Stimulated activated memory B cell treated with anti-CD40 and anti-IgM and Interleukin-4, amounts not matched to agents 10 μg/mL and 1 μg/mL and 100 μg/mL, for 72 hours (primary cell): ENCODE data around the gene ARL6IP6.

ENCODE experiments used
- ATAC-seq: fragments of 150-1000 bp; cut with Tn5 transposase; 2 replicates; pipeline ENCODE4 v1.10.0; 2021
- H3K27ac Mint-ChIP-seq: one replicate; pipeline ENCODE4 v1.8.0; 2022; ENCODE audit warnings: mild to moderate bottlenecking, mixed read lengths
- H3K27me3 Mint-ChIP-seq: one replicate; pipeline ENCODE4 v1.8.0; 2022; ENCODE audit warnings: mixed read lengths
- H3K36me3 Mint-ChIP-seq: one replicate; pipeline ENCODE4 v1.8.0; 2022; ENCODE audit warnings: mixed read lengths
- H3K4me1 Mint-ChIP-seq: one replicate; pipeline ENCODE4 v1.8.0; 2022; ENCODE audit warnings: mixed read lengths
- H3K4me3 Mint-ChIP-seq: one replicate; pipeline ENCODE4 v1.8.0; 2022; ENCODE audit warnings: mild to moderate bottlenecking, moderate library complexity, mixed read lengths
- H3K9me3 Mint-ChIP-seq: one replicate; pipeline ENCODE4 v1.8.0; 2022; ENCODE audit warnings: mixed read lengths

The ARL6IP6 gene

GRCh38 chr2:152718076-152718908, at the start of gene ARL6IP6:
Gene ARL6IP6, plus strand, starts transcription at chr2:152718620. Its CDS starts 5 bp downstream, at chr2:152718625.
- H3K4me3 Mint-ChIP-seq: peak within 1 kb of the TSS; percentile 89
- no peaks in the 10 kb centered on the region for H3K9me3 Mint-ChIP-seq
- peak within 1 kb of the TSS; percentile 96 for H3K27ac Mint-ChIP-seq
- H3K36me3 Mint-ChIP-seq: peaks cover 17% of the 10 kb centered on the region
- H3K4me1 Mint-ChIP-seq: peaks cover 36% of the 10 kb centered on the region
- no peaks in the 10 kb centered on the region for H3K27me3 Mint-ChIP-seq
- ATAC-seq: peak; percentile 85

DNA sequence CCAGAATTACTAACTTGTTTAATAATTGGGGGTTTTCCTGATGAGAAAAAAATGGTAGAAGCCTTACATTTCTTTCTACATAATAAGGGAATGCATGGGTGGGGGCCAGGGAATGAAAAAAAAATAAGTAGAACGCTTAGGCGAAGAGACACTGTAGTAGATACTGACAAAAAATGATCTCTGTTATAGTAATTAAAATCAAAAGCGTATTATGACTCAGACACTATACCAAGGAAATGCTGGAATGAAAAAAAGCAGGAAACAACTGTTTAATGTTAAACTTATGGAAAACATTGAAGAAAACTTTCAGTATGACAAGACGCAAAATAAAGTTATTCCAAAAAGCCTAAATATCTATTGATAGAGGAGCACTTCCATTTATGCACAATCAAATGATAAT, 44.1 kb upstream of the ARL6IP6 start:
- H3K36me3 Mint-ChIP-seq: peaks cover 40% of the 10 kb centered on the region
- no peaks in the 10 kb centered on the region for H3K4me1 Mint-ChIP-seq
- H3K27me3 Mint-ChIP-seq: no peaks in the 10 kb centered on the region
- no peak overlapping the region for H3K27ac Mint-ChIP-seq
- no peak for ATAC-seq
- H3K4me3 Mint-ChIP-seq: no peak overlapping the region
- no peaks in the 10 kb centered on the region for H3K9me3 Mint-ChIP-seq

- Mint-ChIP-seq H3K9me3 (no peaks in the 10 kb centered on the region), H3K27me3 (no peaks in the 10 kb centered on the region), H3K4me3 (no peak overlapping the region), H3K27ac (no peak overlapping the region), H3K4me1 (no peaks in the 10 kb centered on the region), H3K36me3 (peaks cover 46% of the 10 kb centered on the region)
- ATAC-seq: no peak
Measured at GRCh38 chr2:152676461-152676860, 42.0 kb upstream of the ARL6IP6 start.

GRCh38 chr2:152678808-152679207, 39.6 kb upstream of the ARL6IP6 start:
- H3K36me3 Mint-ChIP-seq: peaks cover 49% of the 10 kb centered on the region
- no peak for ATAC-seq
- H3K4me1 Mint-ChIP-seq: peaks cover 6% of the 10 kb centered on the region
- H3K4me3 Mint-ChIP-seq: no peak overlapping the region
- H3K27me3 Mint-ChIP-seq: no peaks in the 10 kb centered on the region
- H3K27ac Mint-ChIP-seq: no peak overlapping the region
- H3K9me3 Mint-ChIP-seq: no peaks in the 10 kb centered on the region

DNA sequence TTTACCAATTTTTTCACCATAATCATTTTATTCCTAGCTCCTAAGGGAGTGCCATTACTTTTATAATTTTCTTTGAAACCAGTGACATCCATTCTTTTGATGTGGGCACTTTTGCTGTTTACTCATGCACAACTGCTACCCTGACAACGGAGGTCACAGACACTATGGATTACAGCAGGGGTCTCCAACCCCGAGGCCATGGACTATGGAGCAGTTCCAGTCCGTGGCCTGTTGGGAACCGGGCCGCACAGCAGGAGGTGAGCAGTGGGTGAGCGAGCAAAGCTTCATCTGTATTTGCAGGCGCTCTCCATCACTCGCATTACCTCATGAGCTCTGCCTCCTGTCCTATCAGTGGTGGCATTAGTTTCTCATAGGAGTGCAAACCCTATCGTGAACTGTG, 35.8 kb upstream of the ARL6IP6 start:
- no peak overlapping the region for H3K4me3 Mint-ChIP-seq
- peaks cover 44% of the 10 kb centered on the region for H3K36me3 Mint-ChIP-seq
- no peaks in the 10 kb centered on the region for H3K27me3 Mint-ChIP-seq
- H3K27ac Mint-ChIP-seq: no peak overlapping the region
- H3K9me3 Mint-ChIP-seq: no peaks in the 10 kb centered on the region
- peaks cover 25% of the 10 kb centered on the region for H3K4me1 Mint-ChIP-seq
- no peak for ATAC-seq

DNA sequence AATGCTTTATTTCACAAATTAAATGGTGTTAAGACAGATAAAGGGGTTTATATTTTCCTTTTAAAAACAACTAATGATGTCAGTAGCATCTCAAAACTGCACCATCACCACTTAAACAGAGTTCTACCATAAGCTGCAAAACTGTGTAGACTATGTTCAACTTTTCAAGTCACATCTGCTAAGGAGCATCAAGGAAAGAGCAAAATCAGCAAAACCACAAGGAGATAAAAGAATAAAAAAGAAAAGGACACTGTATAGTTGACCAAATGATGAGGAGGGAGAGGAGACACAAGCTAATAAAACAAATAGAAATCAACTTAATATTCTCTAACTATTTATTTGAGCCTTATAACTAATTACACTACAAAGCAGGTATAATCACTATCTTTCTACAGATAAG, 35.0 kb upstream of the ARL6IP6 start:
- no peak overlapping the region for H3K4me3 Mint-ChIP-seq
- no peak for ATAC-seq
- no peaks in the 10 kb centered on the region for H3K9me3 Mint-ChIP-seq
- H3K4me1 Mint-ChIP-seq: peaks cover 25% of the 10 kb centered on the region
- H3K36me3 Mint-ChIP-seq: peaks cover 49% of the 10 kb centered on the region
- no peaks in the 10 kb centered on the region for H3K27me3 Mint-ChIP-seq
- H3K27ac Mint-ChIP-seq: no peak overlapping the region

DNA sequence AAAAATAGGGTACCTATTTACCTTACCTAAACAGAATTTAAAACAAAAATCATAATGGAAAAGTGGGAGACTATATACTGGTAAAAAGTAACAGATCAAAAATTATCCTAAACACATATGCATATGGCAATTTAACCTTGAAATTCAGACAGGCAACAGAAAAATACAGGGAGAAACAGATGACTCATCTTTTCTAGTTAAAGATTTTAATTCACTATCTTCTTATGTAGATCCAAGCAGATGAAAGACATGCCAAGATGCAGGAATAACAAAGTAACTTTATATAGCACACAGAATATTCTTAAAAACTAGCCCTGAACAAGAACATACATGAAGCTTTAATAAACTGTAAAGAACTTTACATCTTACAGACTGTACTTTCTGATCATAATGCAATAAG, 32.1 kb upstream of the ARL6IP6 start:
- no peaks in the 10 kb centered on the region for H3K27me3 Mint-ChIP-seq
- H3K4me3 Mint-ChIP-seq: no peak overlapping the region
- H3K36me3 Mint-ChIP-seq: peaks cover 49% of the 10 kb centered on the region
- H3K9me3 Mint-ChIP-seq: no peaks in the 10 kb centered on the region
- no peak for ATAC-seq
- H3K4me1 Mint-ChIP-seq: peaks cover 25% of the 10 kb centered on the region
- no peak overlapping the region for H3K27ac Mint-ChIP-seq

DNA sequence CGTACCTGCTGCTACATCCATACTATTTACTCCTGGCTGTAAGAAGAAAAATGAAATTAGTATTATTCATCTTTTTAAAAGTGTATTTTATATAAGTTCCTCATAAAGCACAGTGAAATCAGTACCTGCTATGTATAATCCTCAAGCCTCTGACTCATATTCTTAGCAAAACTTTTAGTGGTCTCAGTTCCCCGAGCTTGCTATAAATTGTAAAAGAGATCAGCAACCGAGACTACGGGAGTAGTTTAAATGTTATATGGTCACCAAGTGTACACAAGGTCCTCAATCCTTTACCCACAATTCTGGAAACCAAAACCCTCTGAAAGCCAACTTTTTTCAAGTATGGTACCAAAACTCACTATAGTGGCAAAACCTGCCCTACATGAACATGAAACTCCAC, 25.4 kb upstream of the ARL6IP6 start:
- H3K4me3 Mint-ChIP-seq: no peak overlapping the region
- peak overlapping the region; percentile 12 for H3K27ac Mint-ChIP-seq
- ATAC-seq: peak; percentile 90
- peaks cover 18% of the 10 kb centered on the region for H3K4me1 Mint-ChIP-seq
- H3K36me3 Mint-ChIP-seq: peaks cover 27% of the 10 kb centered on the region
- H3K27me3 Mint-ChIP-seq: no peaks in the 10 kb centered on the region
- no peaks in the 10 kb centered on the region for H3K9me3 Mint-ChIP-seq

GRCh38 chr2:152694161-152694661, 24.2 kb upstream of the ARL6IP6 start:
- peak overlapping the region; percentile 60 for H3K27ac Mint-ChIP-seq
- no peak for ATAC-seq
- H3K4me3 Mint-ChIP-seq: peak overlapping the region; percentile 60
- H3K36me3 Mint-ChIP-seq: peaks cover 17% of the 10 kb centered on the region
- H3K27me3 Mint-ChIP-seq: no peaks in the 10 kb centered on the region
- H3K4me1 Mint-ChIP-seq: peaks cover 18% of the 10 kb centered on the region
- no peaks in the 10 kb centered on the region for H3K9me3 Mint-ChIP-seq

DNA sequence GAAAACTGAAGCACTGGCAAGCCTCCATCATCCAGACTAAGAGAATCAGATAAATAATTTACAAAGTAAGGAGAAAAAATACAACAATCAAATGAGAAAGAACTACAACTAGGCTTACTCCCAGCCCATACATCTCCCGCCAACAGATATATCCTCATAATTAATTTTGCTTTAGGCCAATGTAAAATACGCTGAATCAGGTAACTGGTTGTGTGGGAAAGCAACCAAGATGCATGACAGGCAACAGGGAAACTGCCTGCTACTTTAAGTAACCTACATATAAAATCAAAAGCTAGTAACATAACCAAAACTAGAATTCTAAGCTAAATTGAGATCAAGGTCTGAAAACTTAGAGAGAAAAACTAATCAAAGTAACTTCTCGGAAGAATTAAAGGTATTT, 22.7 kb upstream of the ARL6IP6 start:
- Mint-ChIP-seq H3K4me1 (peaks cover 24% of the 10 kb centered on the region), H3K9me3 (no peaks in the 10 kb centered on the region), H3K4me3 (no peak overlapping the region), H3K27ac (no peak overlapping the region), H3K36me3 (peaks cover 17% of the 10 kb centered on the region), H3K27me3 (no peaks in the 10 kb centered on the region)
- no peak for ATAC-seq

- no peak overlapping the region for H3K27ac Mint-ChIP-seq
- H3K27me3 Mint-ChIP-seq: no peaks in the 10 kb centered on the region
- H3K4me1 Mint-ChIP-seq: peaks cover 24% of the 10 kb centered on the region
- no peak for ATAC-seq
- peaks cover 2% of the 10 kb centered on the region for H3K9me3 Mint-ChIP-seq
- peaks cover 16% of the 10 kb centered on the region for H3K36me3 Mint-ChIP-seq
- H3K4me3 Mint-ChIP-seq: no peak overlapping the region
Measured at GRCh38 chr2:152696476-152696875, 21.9 kb upstream of the ARL6IP6 start.

DNA sequence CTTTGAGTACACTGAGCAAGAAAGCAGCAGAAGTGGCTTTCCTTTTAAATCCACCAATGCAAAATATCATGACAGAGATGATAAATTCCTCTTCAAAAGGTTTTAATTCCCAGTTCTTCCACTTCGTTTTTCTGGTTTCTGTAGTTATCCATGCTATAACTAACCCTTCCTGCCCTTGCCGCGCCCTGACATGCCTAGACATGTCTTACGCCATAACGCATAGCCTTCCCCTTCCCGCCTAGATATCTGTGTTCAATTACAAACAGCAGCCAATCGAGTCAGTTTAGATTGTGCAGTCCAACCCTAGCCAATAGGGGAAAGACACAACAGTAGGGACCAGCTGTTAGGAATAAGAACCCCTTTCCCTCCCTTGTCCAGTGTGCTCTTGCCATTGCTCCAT, 17.2 kb upstream of the ARL6IP6 start:
- no peak for ATAC-seq

DNA sequence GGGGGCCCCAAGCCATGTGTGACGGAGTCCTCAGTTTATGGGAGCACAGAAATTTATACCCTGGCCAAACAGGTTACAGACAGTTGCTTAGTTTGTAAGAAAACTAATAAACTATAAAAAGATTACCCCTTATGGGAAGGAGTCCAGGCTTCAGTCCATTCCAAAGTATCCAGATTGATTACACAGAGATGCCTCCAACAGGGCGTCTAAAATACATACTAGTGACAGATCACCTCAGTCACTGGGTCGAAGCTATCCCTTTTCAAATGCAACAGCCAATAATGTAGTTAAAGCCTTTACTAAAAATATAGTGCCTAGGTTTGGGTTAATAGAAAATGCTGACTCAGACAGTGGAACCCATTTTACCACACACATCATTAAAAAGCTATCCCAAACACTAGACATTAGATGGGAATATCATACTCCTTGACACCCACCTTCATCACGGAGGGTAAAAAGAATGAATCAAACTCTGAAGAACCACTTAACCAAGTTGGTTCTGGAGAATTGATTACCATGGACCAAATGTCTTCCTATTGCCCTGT, 11.9 kb upstream of the ARL6IP6 start:
- peaks cover 2% of the 10 kb centered on the region for H3K9me3 Mint-ChIP-seq
- peaks cover 58% of the 10 kb centered on the region for H3K36me3 Mint-ChIP-seq
- no peak overlapping the region for H3K4me3 Mint-ChIP-seq
- no peak for ATAC-seq
- H3K4me1 Mint-ChIP-seq: peaks cover 58% of the 10 kb centered on the region
- no peak overlapping the region for H3K27ac Mint-ChIP-seq
- H3K27me3 Mint-ChIP-seq: no peaks in the 10 kb centered on the region

More for the DNA sequence above, 17.2 kb upstream of the ARL6IP6 start:
- H3K36me3 Mint-ChIP-seq: peaks cover 35% of the 10 kb centered on the region
- peaks cover 32% of the 10 kb centered on the region for H3K4me1 Mint-ChIP-seq
- no peak overlapping the region for H3K27ac Mint-ChIP-seq
- H3K4me3 Mint-ChIP-seq: no peak overlapping the region
- no peaks in the 10 kb centered on the region for H3K27me3 Mint-ChIP-seq
- peaks cover 4% of the 10 kb centered on the region for H3K9me3 Mint-ChIP-seq

DNA sequence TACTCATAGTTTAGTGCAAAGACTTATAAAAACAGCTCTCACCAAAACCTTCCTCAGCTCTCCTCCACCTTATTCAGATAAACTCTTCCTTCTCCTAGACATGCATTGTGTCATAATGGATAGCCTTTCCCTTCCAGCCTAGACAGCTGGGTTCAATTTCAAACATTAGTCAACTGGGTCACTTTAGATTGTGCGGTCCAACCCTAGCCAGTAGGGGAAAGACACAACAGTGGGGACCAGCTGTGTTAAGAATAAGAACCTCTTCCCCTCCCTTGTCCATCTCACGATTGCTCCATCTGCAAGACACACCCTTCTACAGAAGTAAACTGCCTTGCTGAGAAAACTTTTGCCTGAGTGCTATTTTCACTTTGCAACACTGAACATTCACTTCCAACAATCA, 9.7 kb upstream of the ARL6IP6 start:
- H3K4me1 Mint-ChIP-seq: peaks cover 51% of the 10 kb centered on the region

GRCh38 chr2:152710713-152711112, 7.7 kb upstream of the ARL6IP6 start:
- Mint-ChIP-seq H3K27ac (no peak overlapping the region), H3K36me3 (peaks cover 47% of the 10 kb centered on the region), H3K4me1 (peaks cover 53% of the 10 kb centered on the region), H3K4me3 (no peak overlapping the region), H3K9me3 (no peaks in the 10 kb centered on the region), H3K27me3 (no peaks in the 10 kb centered on the region)
- ATAC-seq: no peak

More for the DNA sequence above, 9.7 kb upstream of the ARL6IP6 start:
- Mint-ChIP-seq H3K9me3 (no peaks in the 10 kb centered on the region), H3K27ac (no peak overlapping the region), H3K27me3 (no peaks in the 10 kb centered on the region), H3K4me3 (no peak overlapping the region), H3K36me3 (peaks cover 44% of the 10 kb centered on the region)
- no peak for ATAC-seq

- ATAC-seq: no peak
Measured at GRCh38 chr2:152715112-152715511, 3.3 kb upstream of the ARL6IP6 start.

More at GRCh38 chr2:152715112-152715511, 3.3 kb upstream of the ARL6IP6 start:
- no peaks in the 10 kb centered on the region for H3K27me3 Mint-ChIP-seq
- H3K4me3 Mint-ChIP-seq: peak overlapping the region; percentile 32
- H3K9me3 Mint-ChIP-seq: no peaks in the 10 kb centered on the region
- peaks cover 23% of the 10 kb centered on the region for H3K36me3 Mint-ChIP-seq
- no peak overlapping the region for H3K27ac Mint-ChIP-seq
- H3K4me1 Mint-ChIP-seq: peaks cover 41% of the 10 kb centered on the region
